ENCODE data around the gene SLITRK3.
"Not testable (repeated sequence)": the region's sequence is repeated elsewhere in the genome, so short reads cannot be mapped to it uniquely, and the experiment has no call there.

The SLITRK3 gene

GRCh38 chr3:165158011-165158410 is 38.2 kb downstream of the SLITRK3 start:
- Mint-ChIP-seq H3K27me3 (no peaks in the 10 kb centered on the region), H3K36me3 (no peaks in the 10 kb centered on the region), H3K4me1 (no peaks in the 10 kb centered on the region), H3K9me3 (no peaks in the 10 kb centered on the region), H3K27ac (no peak overlapping the region), H3K4me3 (no peak overlapping the region)
- CTCF ChIA-PET = no interaction called here
- DNase-seq = no peak

GRCh38 chr3:165156757-165157420 is 39.3 kb downstream of the SLITRK3 start:
- Mint-ChIP-seq H3K9me3 (no peaks in the 10 kb centered on the region), H3K27me3 (no peaks in the 10 kb centered on the region), H3K27ac (no peak overlapping the region), H3K4me3 (no peak overlapping the region), H3K4me1 (no peaks in the 10 kb centered on the region), H3K36me3 (no peaks in the 10 kb centered on the region)
- CTCF ChIA-PET = no interaction called here
- DNase-seq = no peak

- H3K4me1 Mint-ChIP-seq = no peaks in the 10 kb centered on the region
- H3K27me3 Mint-ChIP-seq = no peaks in the 10 kb centered on the region
- CTCF ChIA-PET = no interaction called here
- H3K4me3 Mint-ChIP-seq = no peak overlapping the region
- no peak for DNase-seq
- H3K9me3 Mint-ChIP-seq = no peaks in the 10 kb centered on the region
- no peaks in the 10 kb centered on the region for H3K36me3 Mint-ChIP-seq
- no peak overlapping the region for H3K27ac Mint-ChIP-seq
Observed at GRCh38 chr3:165148876-165149441, 47.2 kb downstream of the SLITRK3 start.

GRCh38 chr3:165144271-165144670 is 51.9 kb downstream of the SLITRK3 start:
- no peaks in the 10 kb centered on the region for H3K36me3 Mint-ChIP-seq
- no peak overlapping the region for H3K27ac Mint-ChIP-seq
- no peak for DNase-seq
- CTCF ChIA-PET = no interaction called here
- H3K9me3 Mint-ChIP-seq = no peaks in the 10 kb centered on the region
- H3K4me3 Mint-ChIP-seq = no peak overlapping the region
- no peaks in the 10 kb centered on the region for H3K27me3 Mint-ChIP-seq
- no peaks in the 10 kb centered on the region for H3K4me1 Mint-ChIP-seq

- DNase-seq, H3K27me3 Mint-ChIP-seq, H3K27ac Mint-ChIP-seq, CTCF ChIA-PET, H3K36me3 Mint-ChIP-seq, H3K9me3 Mint-ChIP-seq, H3K4me3 Mint-ChIP-seq, H3K4me1 Mint-ChIP-seq: not testable (repeated sequence)
Observed at GRCh38 chr3:165139918-165140317, 56.3 kb downstream of the SLITRK3 start.
